H9 (cell line): ENCODE measurements around the gene NPAS3. TPM values are rescaled to one million over a fixed set of nuclear protein-coding genes. Genes with fewer than 3 reads are reported as not detected.

ENCODE experiments used
- DNase-seq: peaks from one replicate; pipeline ENCODE4 v3.0.0-alpha.2; 2017
- H2AFZ ChIP-seq: one replicate; pipeline ENCODE4 v1.6.1; 2013; ENCODE audit warnings: mild to moderate bottlenecking, low read length, control low read depth, moderate library complexity
- H2AK5ac ChIP-seq: 2 replicates; pipeline ENCODE4 v1.6.1; 2013; ENCODE audit warnings: low read length, control low read depth, mixed read lengths; ENCODE audit not compliant: insufficient read length
- H2BK120ac ChIP-seq: one replicate; pipeline ENCODE4 v1.6.1; 2013; ENCODE audit warnings: low read depth, mild to moderate bottlenecking, low read length, control low read depth, inconsistent platforms; ENCODE audit not compliant: poor library complexity, severe bottlenecking
- H2BK12ac ChIP-seq: 2 replicates; pipeline ENCODE4 v1.6.1; 2013; ENCODE audit warnings: low read length, control low read depth, mixed read lengths, low read depth; ENCODE audit not compliant: insufficient read length
- H2BK15ac ChIP-seq: 2 replicates; pipeline ENCODE4 v1.6.1; 2013; ENCODE audit warnings: low read depth, low read length, control low read depth
- H2BK20ac ChIP-seq: one replicate; pipeline ENCODE4 v1.6.1; 2013; ENCODE audit warnings: low read depth, mild to moderate bottlenecking, low read length, control low read depth, inconsistent platforms; ENCODE audit not compliant: poor library complexity, severe bottlenecking
- H2BK5ac ChIP-seq: 2 replicates; pipeline ENCODE4 v1.6.1; 2013; ENCODE audit warnings: low read length, control low read depth, mixed read lengths; ENCODE audit not compliant: insufficient read length
- H3K14ac ChIP-seq: 2 replicates; pipeline ENCODE4 v1.6.1; 2013; ENCODE audit warnings: low read length, control low read depth; ENCODE audit not compliant: insufficient read depth
- H3K18ac ChIP-seq: 2 replicates; pipeline ENCODE4 v1.6.1; 2013; ENCODE audit warnings: low read depth, mild to moderate bottlenecking, mixed read lengths, low read length, control low read depth; ENCODE audit not compliant: insufficient read length
- H3K23ac ChIP-seq: 2 replicates; pipeline ENCODE4 v1.6.1; 2013; ENCODE audit warnings: low read length, control low read depth, mixed read lengths, low read depth; ENCODE audit not compliant: insufficient read length
- H3K23me2 ChIP-seq: 2 replicates; pipeline ENCODE4 v1.6.1; 2013; ENCODE audit warnings: low read depth, mild to moderate bottlenecking, mixed read lengths, low read length, control low read depth; ENCODE audit not compliant: insufficient read length, poor library complexity, severe bottlenecking
- H3K27ac ChIP-seq: 2 replicates; pipeline ENCODE4 v1.5.1; 2013; ENCODE audit warnings: low read length, control low read depth, mixed read lengths, low read depth; ENCODE audit not compliant: insufficient read length
- H3K27me3 ChIP-seq: 2 replicates; pipeline ENCODE4 v1.6.1; 2013; ENCODE audit warnings: low read length, control low read depth, inconsistent platforms; ENCODE audit not compliant: insufficient read depth
- H3K4ac ChIP-seq: 2 replicates; pipeline ENCODE4 v1.6.1; 2013; ENCODE audit warnings: low read depth, mild to moderate bottlenecking, control low read depth, inconsistent platforms, low read length, moderate library complexity
- H3K4me1 ChIP-seq: 2 replicates; pipeline ENCODE4 v1.6.1; 2013; ENCODE audit warnings: low read length, control low read depth, inconsistent platforms; ENCODE audit not compliant: insufficient read depth
- H3K4me2 ChIP-seq: 2 replicates; pipeline ENCODE4 v1.6.1; 2013; ENCODE audit warnings: low read length, control low read depth, mixed read lengths; ENCODE audit not compliant: insufficient read length, insufficient read depth
- H3K56ac ChIP-seq: 2 replicates; pipeline ENCODE4 v1.6.1; 2013; ENCODE audit warnings: low read depth, mild to moderate bottlenecking, mixed read lengths, low read length, control low read depth; ENCODE audit not compliant: insufficient read length
- H3K79me1 ChIP-seq: 2 replicates; pipeline ENCODE4 v1.6.1; 2013; ENCODE audit warnings: low read depth, mild to moderate bottlenecking, moderate library complexity, low read length, control low read depth, inconsistent platforms; ENCODE audit not compliant: insufficient read depth, poor library complexity, severe bottlenecking
- H3K79me2 ChIP-seq: 2 replicates; pipeline ENCODE4 v1.6.1; 2013; ENCODE audit warnings: low read length, control low read depth, inconsistent platforms; ENCODE audit not compliant: insufficient read depth
- H3K9ac ChIP-seq: 2 replicates; pipeline ENCODE4 v1.6.1; 2013; ENCODE audit warnings: low read length, control low read depth, mixed read lengths; ENCODE audit not compliant: insufficient read length; ENCODE audit errors: extremely low read depth
- H3K9me3 ChIP-seq: one replicate; pipeline ENCODE4 v1.6.1; 2013; ENCODE audit warnings: low read depth, low read length, inconsistent platforms; ENCODE audit not compliant: control insufficient read depth
- H3T11ph ChIP-seq: one replicate; pipeline ENCODE4 v1.6.1; 2013; ENCODE audit warnings: mild to moderate bottlenecking, low read length, control low read depth, inconsistent platforms
- H4K20me1 ChIP-seq: one replicate; pipeline ENCODE4 v1.6.1; 2013; ENCODE audit not compliant: control insufficient read depth, insufficient read length, insufficient read depth
- H4K5ac ChIP-seq: 2 replicates; pipeline ENCODE4 v1.6.1; 2013; ENCODE audit warnings: low read depth, mild to moderate bottlenecking, mixed read lengths, low read length, control low read depth; ENCODE audit not compliant: insufficient read length
- H4K8ac ChIP-seq: replicated peaks from 2 replicates; pipeline ENCODE4 v1.6.1; 2013; ENCODE audit warnings: low read length, control low read depth, mixed read lengths, low read depth; ENCODE audit not compliant: insufficient read length
- H4K91ac ChIP-seq: 2 replicates; pipeline ENCODE4 v1.6.1; 2013; ENCODE audit warnings: low read depth, mild to moderate bottlenecking, moderate library complexity, mixed read lengths, low read length, control low read depth; ENCODE audit not compliant: insufficient read length
- H3K27ac Mint-ChIP-seq, 3 experiments: 2 replicates in 2 of 3; 3 replicates in 1 of 3; pipeline ENCODE4 v1.8.0; 2020 to 2021; ENCODE audit warnings: mixed read lengths in 3 of 3, mild to moderate bottlenecking in 1 of 3, moderate library complexity in 1 of 3
- H3K27me3 Mint-ChIP-seq: 2 replicates; pipeline ENCODE4 v1.8.0; 2021; ENCODE audit warnings: low read depth, mild to moderate bottlenecking, moderate library complexity, mixed read lengths
- H3K36me3 Mint-ChIP-seq, 3 experiments: 2 replicates in 2 of 3; 3 replicates in 1 of 3; pipeline ENCODE4 v1.8.0; 2020 to 2021; ENCODE audit warnings: low read depth in 3 of 3, mixed read lengths in 3 of 3; ENCODE audit not compliant: insufficient read depth in 1 of 3
- H3K4me1 Mint-ChIP-seq, 2 experiments: 2 replicates each; pipeline ENCODE4 v1.8.0; 2020; ENCODE audit warnings: mixed read lengths in 2 of 2
- H3K4me3 Mint-ChIP-seq, 2 experiments: 2 replicates in 1 of 2; 3 replicates in 1 of 2; pipeline ENCODE4 v1.8.0; 2020 to 2021; ENCODE audit warnings: mild to moderate bottlenecking in 2 of 2, mixed read lengths in 2 of 2, moderate library complexity in 1 of 2
- H3K9me3 Mint-ChIP-seq, 2 experiments: 2 replicates in 1 of 2; 3 replicates in 1 of 2; pipeline ENCODE4 v1.8.0; 2020; ENCODE audit warnings: mild to moderate bottlenecking in 2 of 2, mixed read lengths in 2 of 2, moderate library complexity in 1 of 2
- CTCF ChIP-seq: fragments of 200-600 bp; sonication (generic); conservative IDR thresholded peaks from 3 replicates; pipeline ENCODE4 v1.8.0; 2021; ENCODE audit warnings: antibody characterized with exemption, mild to moderate bottlenecking
- total RNA-seq: library from RNA; stranded (reverse); gene quantifications from 2 replicates; pipeline ENCODE4 v1.2.1, GENCODE V29; 2021

Gene NPAS3
- total RNA-seq, 1 experiment from 2014 or later: 0.17 TPM

- H3K4me1 ChIP-seq: no peaks in the 10 kb centered on the region
- H3K79me1 ChIP-seq: no peaks in the 10 kb centered on the region
- no peak overlapping the region for H3K56ac ChIP-seq
- peaks cover 5 to 6% of the 10 kb centered on the region in 2 experiments for H3K4me1 Mint-ChIP-seq
- peaks cover 3 to 10% (median 5%) of the 10 kb centered on the region in 3 experiments; a peak in 4 of 7 replicates for H3K36me3 Mint-ChIP-seq
- H3K23me2 ChIP-seq: no peaks in the 10 kb centered on the region
- no peak overlapping the region for H3K14ac ChIP-seq
- H4K5ac ChIP-seq: no peak overlapping the region
- DNase-seq: no peak
- H2BK15ac ChIP-seq: no peak overlapping the region
- no peak overlapping the region for H2BK20ac ChIP-seq
- H2AK5ac ChIP-seq: no peak overlapping the region
- no peak overlapping the region for H3K27ac ChIP-seq
- no peak overlapping the region for H4K91ac ChIP-seq
- H3K9me3 Mint-ChIP-seq: peaks cover 6 to 17% of the 10 kb centered on the region in 2 experiments; a peak in 3 of 5 replicates
- no peak overlapping the region for H2BK12ac ChIP-seq
- no peak overlapping the region for H3K4me3 Mint-ChIP-seq
- H3T11ph ChIP-seq: no peak overlapping the region
- H3K27me3 ChIP-seq: no peaks in the 10 kb centered on the region
- TF ChIP-seq CTCF: no peak
- no peak overlapping the region for H4K8ac ChIP-seq
- no peak overlapping the region for H2BK5ac ChIP-seq
- no peaks in the 10 kb centered on the region for H3K27me3 Mint-ChIP-seq
- H3K18ac ChIP-seq: no peak overlapping the region
- H2BK120ac ChIP-seq: no peak overlapping the region
- no peak overlapping the region for H3K4me2 ChIP-seq
- no peak overlapping the region for H3K27ac Mint-ChIP-seq
- no peak overlapping the region for H3K23ac ChIP-seq
- no peak overlapping the region for H3K4ac ChIP-seq
- H2AFZ ChIP-seq: no peak overlapping the region
- H3K79me2 ChIP-seq: no peaks in the 10 kb centered on the region
- peaks cover 6% of the 10 kb centered on the region for H3K9me3 ChIP-seq
- no peaks in the 10 kb centered on the region for H4K20me1 ChIP-seq
- no peak overlapping the region for H3K9ac ChIP-seq
These were observed 473.8 kb downstream of the NPAS3 start for GRCh38 chr14:33412450-33412849.
